ENCODE data around the gene PNPLA7. TPM values are rescaled to one million over a fixed set of nuclear protein-coding genes. Genes with fewer than 3 reads are reported as not detected.
"Not testable (repeated sequence)": the region's sequence is repeated elsewhere in the genome, so short reads cannot be mapped to it uniquely, and the experiment has no call there.

PNPLA7 gene
- total RNA-seq, 1 experiment from 2014 or later, result 0.27 TPM

DNA sequence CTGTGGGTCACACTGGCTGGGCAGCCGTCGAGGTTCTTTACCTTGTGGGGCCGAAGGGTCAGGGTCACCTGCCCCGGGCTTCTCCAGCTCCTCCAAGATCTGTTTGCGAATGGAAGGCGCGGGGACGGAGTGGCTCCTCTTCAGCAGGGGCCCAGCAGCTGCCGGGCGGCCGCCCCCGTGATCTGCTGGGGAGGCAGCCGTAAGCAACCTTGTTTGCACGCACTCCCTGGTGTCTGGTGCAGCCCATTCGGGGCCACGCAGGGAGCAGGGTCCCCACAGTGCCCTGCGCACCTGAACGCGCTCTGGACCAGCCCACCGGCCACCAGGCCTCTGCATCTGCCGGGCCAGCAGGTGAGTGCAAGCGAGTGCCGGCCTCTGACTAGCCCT is 34.9 kb downstream of the PNPLA7 start:
- DNase-seq (ENCODE audit: low read depth), result no peak

DNA sequence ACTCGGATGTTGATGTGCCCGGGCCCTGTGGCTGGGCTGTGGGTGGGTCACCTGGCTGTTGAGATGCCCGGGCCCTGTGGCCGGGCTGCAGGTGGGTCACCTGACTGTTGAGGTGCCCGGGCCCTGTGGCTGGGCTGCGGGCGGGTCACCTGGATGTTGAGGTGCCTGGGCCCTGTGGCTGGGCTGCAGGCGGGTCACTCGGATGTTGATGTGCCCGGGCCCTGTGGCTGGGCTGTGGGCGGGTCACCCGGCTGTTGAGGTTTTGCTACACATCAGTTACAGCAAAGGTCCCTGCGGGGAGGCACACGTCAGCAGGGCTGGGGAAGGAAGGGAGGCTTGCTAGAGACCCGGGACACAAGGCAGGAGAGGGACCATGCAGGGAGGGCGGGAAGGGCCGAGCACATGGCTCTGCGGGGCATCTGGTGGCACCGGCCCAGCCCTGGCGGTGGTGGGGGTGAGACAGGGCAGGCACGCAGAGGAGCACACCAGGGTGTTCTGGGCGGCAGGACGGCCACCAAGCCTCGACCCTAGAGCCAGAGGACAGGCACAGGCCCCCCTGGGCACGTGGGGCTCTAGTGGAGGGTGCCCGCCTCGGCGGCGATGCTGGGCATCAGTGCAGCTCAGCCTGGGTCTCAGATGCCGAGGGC is 35.4 kb downstream of the PNPLA7 start:
- DNase-seq (ENCODE audit: low read depth), result no peak

DNA sequence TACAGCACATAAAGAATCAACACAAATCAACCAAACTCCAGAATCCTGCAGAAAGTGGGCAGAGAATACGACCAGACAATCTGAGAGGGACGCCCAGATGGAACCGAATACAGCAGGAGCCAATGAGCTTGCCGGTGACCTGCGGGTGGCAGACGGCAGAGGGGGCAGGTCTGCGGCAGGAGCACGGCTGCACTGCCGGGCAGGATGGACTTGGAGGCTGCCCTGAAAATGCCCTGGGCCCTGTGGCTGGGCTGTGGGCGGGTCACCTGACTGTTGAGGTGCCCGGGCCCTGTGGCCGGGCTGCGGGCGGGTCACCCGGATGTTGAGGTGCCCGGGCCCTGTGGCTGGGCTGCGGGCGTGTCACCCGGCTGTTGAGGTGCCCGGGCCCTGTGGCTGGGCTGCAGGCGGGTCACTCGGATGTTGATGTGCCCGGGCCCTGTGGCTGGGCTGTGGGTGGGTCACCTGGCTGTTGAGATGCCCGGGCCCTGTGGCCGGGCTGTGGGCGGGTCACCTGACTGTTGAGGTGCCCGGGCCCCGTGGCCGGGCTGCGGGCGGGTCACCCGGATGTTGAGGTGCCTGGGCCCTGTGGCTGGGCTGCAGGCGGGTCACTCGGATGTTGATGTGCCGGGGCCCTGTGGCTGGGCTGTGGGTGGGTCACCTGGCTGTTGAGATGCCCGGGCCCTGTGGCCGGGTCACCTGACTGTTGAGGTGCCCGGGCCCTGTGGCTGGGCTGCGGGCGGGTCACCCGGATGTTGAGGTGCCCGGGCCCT is 36.2 kb downstream of the PNPLA7 start:
- peak; percentile 74 for DNase-seq (ENCODE audit: low read depth)

DNA sequence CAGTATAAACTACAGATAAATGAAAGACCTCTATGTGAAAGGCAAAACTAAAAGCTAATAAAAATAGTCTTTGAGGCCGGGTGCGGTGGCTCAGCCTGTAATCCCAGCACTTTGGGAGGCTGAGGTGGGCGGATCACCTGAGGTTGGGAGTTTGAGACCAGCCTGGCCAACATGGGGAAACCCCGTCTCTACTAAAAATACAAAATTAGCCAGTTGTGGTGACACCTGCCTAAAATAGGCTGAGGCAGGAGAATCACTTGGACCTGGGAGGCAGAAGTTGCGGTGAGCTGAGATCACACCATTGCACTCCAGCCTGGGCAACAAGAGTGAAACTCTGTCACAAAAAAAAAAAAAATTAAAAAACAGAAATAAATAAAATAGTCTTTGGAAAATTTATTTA is 37.1 kb downstream of the PNPLA7 start:
- DNase-seq (ENCODE audit: low read depth), result not testable (repeated sequence)

DNA sequence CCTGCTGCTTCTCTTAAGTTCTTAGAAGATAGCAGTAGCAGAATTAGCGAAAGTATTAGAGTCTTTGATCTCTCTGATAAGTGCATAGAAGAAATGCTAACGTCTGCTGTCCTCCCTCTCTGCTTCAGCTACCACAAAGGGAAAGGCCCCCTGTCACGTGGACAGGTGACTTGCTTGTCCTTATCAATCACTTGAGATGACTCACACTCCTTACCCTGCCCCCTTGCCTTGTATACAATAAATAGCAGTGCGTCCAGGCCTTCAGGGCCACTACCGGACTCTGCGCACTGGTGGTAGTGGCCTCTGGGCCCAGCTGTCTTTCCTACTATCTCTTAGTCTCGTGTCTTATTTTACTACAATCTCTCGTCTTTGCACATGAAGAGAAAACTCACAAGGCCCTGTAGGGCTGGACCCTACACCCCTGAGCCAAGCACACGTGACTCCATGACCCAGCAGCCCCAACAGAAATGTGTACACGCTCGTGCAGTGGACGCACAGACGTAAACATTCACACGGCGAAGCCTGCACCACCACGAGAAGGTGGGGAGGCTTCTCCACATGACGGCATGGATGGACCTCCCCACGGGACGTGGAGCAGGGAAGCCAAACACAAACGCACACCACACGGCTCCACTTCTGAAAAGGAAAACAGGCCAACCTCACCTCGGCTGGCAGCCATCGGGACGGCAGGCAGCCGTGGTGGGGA is 38.3 kb downstream of the PNPLA7 start:
- no peak for DNase-seq (ENCODE audit: low read depth)

DNA sequence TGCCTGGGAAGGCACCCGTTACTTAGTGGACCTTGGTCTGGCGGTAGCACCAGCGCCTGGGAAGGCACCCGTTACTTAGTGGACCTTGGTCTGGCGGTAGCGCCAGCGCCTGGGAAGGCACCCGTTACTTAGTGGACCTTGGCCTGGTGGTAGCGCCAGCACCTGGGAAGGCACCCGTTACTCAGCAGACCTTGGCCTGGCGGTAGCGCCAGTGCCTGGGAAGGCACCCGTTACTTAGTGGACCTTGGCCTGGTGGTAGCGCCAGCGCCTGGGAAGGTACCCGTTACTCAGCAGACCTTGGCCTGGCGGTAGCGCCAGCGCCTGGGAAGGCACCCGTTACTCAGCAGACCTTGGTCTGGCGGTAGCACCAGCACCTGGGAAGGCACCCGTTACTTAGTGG is 39.1 kb downstream of the PNPLA7 start:
- DNase-seq (ENCODE audit: low read depth), result not testable (repeated sequence)

DNA sequence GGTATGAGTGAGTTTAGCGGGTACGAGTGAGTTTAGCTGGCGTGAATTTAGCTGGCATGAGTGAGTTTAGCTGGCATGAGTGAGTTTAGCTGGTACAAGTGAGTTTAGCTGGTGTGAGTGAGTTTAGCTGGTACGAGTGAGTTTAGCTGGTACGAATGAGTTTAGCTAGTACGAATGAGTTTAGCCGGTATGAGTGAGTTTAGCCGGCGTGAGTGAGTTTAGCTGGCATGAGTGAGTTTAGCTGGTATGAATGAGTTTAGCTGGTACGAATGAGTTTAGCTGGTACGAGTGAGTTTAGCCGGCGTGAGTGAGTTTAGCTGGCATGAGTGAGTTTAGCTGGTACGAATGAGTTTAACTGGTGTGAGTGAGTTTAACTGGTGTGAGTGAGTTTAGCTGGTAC is 41.0 kb downstream of the PNPLA7 start:
- DNase-seq (ENCODE audit: low read depth), result no peak

DNA sequence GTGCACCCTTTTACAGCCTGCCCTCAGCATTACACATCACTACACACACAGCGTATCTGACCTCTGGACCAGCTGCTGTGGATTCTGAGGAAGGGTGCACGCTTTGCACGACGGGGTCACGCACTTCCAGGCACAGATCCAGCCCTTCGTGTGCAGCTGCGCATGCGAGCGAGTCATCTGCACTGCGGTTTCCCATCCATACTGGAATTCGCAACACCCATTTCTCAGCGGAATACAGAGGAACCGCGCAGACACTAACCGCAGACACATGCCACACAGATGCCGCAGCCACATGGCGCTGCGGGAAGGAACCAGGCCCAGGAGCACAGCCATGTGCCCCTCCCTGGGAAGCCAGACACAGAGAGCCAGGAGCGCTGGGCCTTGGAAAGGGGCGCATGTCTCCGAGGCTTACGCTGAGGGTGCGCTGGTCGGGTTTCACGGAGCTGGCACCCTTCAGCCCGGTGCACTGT is 43.5 kb downstream of the PNPLA7 start:
- DNase-seq (ENCODE audit: low read depth), result no peak

DNA sequence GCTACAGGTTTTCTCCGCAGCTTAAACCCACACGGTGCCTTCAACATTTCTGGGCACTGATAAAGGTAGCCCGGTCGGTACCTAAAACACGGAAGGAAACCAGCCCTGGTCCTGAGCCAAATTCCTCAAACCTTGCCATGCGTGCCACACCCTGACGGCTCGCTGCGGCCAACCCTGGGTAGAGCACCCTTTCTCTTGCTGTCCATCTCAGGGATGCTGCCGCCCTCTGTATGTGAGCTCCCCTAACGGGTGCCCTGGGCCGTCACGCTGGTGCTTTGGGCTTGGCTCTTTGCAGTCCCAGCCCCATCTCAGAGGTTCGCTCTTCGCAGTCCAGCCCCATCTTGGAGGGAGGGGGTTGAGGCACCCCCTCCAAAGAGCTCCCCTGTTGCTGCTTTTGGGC is 43.9 kb downstream of the PNPLA7 start:
- no peak for DNase-seq (ENCODE audit: low read depth)

DNA sequence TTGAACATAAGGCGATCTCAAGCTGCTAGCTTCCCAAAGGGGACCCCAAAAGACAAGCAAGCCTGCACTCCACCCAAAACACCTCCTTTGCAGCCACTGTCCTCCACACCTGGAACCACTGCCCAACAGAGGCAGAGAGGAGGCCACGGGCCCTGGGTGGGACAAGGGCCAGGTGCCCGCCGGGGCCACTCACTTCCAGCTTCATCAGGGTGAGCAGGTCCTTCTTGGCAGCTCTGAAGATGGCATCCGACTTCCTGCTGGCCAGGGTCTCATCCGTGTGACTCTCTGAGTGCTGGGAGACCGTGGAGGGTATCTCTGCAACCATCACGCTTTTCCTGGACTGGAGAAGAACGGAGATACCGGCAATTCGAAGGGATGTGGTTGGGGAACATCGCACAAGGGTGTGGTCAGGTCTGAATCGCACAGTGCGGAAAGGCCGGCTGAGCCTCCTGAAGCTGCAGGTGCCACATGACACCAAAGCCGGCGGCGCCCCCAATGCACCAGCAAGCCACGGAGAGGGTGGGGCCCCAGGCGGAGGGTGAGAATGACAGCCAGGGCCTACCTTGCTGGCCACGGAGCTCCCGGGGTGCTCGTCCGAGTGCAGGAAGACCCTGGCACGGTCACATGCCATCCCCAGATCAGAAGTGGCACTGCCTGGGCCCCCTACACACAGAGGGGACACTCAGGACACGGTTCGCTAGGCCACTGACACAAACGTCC is 44.6 kb downstream of the PNPLA7 start:
- DNase-seq (ENCODE audit: low read depth), result no peak

DNA sequence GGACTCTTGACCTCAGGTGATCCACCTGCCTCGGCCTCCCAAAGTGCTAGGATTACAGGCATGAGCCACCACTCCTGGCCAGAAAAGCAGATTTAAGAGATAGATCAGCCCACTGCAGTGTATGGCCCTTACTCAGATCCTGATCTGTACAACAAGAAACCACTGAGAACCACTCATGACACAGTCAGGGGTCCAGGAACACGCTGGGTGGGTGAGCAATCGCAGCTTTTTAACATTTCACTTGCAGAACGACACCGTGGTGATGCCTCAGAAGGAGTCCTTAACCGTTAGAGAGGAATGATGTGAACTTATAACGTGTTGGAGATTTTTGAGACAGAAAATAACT is 45.8 kb downstream of the PNPLA7 start:
- no peak for DNase-seq (ENCODE audit: low read depth)

DNA sequence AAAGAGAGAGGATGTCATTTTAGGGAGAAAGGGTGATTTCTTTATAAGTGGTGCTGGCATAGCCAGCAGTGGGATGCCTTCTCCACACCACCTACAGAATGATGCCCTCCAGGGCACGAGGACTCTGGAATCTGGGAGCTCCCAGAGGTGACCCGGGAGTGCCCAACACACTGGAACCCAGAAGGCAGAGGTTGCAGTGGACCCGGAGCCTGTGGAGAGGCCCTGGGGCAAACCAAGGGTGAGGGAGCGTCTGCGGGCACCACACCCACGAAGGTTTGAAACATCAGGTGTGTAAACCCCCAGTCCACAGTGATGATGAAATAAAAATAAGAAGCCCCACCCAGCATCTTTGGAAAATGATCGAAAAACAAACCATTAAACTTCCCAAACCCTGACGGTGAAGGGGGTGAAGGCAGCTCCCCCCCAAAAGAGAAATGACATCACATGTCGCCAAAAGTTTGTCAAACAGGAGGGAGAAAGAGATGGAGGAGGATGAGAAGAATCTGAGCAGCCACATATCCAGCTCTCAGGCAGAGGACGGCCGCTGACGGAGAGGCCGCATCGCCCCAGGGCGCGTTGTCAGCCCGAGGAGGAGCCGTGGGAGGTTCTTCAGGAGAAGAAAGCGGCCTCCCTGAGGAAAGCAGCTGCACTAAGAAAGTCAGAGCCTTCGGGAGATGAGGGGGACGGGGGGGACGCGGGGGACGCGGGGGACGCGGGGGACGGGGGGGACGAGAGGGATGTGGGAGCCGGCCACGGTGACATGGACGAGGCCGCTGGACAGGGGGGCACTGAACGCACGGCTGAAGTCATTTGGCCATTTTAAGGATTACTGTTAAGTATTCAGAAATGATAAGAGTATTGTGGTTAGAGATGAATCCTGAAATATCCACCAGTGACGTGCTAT is 47.9 kb downstream of the PNPLA7 start:
- DNase-seq (ENCODE audit: low read depth), result peak; percentile 34

DNA sequence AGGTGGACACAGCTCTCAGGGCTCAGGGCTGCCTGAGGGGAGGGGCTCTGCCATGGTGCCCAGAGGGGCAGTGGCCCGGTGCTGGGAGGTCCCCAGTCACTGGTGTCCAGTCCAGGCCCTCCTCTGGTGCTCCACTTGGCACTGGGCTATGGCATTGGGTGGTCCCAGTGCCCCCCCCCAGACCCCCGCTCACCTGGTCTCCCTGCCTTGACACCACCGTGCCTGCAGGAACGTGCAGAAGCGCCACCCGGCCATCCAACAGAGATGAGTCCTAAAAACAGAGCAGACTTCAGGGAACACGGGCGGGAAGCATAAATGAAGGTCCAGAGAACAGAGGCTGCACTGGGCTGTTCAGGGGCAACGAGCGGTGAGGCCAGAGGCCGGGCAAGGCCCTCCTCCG is 48.7 kb downstream of the PNPLA7 start:
- no peak for DNase-seq (ENCODE audit: low read depth)

DNA sequence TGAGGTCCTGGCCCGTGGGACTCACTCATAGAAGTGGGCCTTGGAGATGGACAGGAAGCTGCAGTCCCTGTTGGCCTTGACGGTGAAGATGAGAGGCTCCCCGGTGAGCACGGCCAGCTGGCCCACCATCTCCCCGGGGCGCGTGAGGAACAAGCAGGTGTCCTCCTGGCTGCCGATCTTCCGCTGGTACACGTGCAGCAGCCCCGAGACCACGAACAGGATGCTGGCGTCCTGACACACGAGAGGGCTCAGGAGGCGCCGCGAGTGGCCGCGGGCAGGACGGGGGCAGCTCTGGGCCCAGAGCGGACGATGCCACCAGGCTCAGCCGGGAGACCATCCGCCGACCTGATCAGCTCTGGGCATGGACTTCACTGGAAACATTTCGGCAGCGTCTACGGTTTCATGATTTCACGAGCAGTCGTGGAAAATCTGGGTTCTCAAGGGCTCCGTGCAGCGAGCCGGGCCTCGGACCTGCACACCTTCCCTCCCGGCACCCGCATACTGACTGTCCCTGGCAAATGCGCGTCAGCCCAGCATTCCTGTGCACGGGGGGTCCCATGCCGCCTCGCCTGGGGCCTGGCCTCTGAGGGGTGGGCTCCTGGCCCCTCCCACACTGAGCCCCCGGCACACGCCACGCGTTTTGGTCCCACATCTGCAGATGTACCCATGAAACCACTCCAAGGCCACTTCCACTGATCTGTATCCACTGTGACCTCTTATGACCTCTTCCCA is 49.4 kb downstream of the PNPLA7 start:
- no peak for DNase-seq (ENCODE audit: low read depth)

DNA sequence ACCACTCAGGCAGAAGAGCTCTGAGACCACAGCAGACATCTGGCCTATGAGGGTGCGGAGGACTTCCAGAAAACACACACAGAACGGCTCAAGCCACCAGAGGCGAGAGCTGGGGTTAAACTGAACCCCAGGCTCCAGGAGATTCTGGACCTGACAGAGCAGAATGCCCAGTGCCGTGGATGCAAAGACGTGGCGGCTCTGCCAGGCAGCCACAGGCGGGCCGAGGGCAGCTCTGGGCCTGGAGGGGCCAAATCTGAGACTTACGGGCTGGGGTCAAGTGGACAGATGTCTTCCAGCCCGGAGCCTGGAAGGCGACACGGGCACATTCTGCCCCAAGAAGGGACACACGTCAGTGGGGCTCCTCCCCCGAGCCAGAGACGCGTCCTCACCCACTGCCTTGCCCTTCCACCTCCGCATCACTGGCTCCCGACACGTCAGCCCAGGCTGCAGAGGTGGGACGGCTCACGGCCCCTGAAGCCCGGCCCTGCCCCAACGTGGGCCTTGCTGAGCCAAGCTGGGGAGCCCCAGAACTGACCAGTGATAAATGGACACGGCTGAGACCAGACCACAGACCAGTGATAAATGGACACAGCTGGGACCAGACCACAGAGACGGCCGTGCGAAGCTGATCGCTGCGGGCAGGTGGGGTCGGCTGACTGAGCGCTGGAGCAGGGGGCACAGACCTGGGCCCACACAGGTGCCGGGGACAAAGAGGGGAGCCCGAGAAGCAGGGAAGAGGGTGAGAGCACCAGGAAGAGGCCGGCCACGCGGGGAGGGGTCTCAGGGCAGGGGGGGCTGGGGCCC is 50.1 kb downstream of the PNPLA7 start:
- no peak for DNase-seq (ENCODE audit: low read depth)

DNA sequence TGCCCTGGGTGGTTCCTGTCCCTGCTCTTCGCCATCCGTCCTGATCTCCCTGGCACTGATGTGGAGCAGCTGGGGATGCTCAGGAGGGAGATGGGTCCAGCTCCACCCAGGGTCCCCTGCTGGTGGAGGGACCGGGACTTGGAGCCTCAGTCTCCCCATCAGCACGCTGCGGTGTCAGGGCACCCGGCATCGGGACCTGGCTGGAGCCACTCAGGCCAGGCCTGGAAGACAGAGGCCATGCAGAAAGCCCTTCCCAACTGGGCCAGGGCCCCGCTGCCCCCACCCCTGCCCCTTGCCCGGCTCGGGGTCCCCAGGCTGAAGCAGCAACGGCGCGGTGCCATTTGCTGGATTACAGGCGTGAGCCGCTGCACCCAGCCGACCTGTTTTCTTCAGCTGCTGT is 50.8 kb downstream of the PNPLA7 start:
- DNase-seq (ENCODE audit: low read depth), result no peak

DNA sequence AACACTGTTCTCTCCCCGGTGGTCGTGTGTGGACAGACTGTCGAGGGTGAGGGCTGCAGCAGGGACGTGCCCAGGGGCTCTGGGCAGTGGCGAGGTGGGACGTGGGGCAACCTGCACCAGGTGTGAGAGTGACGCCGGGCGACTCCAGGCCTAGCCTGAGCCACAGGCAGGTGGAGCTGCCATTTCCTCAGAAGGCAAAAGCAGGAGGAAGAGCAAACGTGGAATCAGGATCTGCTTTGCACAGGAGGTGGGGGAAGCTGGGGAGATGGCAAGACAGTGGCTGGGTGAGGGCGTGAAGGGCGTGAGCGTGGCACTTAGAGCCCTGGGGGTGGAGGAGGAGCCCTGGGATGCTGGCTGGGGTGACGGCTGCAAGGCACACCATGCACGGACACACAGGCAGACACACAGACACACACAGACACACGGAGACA is 51.5 kb downstream of the PNPLA7 start:
- no peak for DNase-seq (ENCODE audit: low read depth)

DNA sequence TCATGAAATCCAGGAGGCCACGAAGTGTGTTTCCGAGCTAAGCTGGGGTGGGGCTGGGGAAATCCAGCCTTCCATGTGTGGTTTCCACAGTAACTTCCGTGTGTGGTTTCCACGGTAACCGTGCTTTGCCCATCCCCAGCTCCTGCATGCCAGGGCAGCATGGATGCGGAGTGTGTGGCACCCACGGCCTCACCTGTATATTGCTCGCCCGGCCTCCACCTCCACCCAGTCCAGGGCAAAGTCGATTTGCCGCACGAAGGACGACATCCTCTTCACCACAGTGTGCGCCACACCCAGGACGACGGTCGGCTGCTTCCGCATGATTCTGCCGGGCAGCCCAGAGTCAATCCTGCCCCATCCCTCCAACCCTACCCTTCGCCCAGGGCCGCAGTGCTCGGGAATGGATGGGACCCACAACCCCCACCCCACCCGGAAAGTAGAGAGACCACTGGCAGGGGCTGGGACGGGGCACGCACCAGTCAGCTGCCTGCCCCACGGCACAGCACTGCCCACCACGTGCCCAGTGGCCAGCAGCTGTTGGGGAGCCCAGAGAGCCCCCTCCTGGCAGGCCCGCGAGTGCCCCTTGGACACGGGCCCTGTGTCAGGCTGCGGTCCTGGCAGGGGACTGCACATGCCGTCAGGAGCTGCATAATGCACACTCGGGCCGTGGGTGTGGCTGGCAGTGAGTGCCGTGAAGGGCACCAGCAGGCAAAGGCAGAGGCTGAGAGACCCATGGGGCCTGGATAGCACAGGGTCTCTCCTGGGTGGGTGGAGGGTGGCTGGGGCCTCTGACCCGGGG is 52.1 kb downstream of the PNPLA7 start:
- no peak for DNase-seq (ENCODE audit: low read depth)

All from M059J (cell line).